ENCODE measurements around the gene CHRNA7.

Gene CHRNA7

DNA sequence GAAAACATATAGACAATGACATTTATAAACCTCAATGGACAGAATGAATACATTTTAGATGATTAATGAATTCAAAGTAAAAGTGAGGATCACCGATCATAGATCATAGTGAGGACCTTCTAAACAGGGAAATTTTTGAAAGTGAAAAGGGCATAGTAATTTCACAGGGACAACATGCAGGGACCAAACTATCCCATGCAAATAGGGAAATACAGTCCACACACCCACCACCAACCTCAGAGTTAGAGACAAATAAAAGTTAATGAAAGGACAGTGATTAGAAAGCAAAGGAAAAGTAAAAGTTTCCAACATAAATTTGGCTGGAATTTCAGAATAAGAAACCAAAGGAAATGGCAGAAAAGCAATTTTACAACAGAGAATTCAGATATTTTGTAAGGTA is 15.4 kb upstream of the CHRNA7 start:
- H3K4me3 ChIP-seq (ENCODE audit: low read depth, low read length): no peak overlapping the region
- TF ChIP-seq, protein P1, sequence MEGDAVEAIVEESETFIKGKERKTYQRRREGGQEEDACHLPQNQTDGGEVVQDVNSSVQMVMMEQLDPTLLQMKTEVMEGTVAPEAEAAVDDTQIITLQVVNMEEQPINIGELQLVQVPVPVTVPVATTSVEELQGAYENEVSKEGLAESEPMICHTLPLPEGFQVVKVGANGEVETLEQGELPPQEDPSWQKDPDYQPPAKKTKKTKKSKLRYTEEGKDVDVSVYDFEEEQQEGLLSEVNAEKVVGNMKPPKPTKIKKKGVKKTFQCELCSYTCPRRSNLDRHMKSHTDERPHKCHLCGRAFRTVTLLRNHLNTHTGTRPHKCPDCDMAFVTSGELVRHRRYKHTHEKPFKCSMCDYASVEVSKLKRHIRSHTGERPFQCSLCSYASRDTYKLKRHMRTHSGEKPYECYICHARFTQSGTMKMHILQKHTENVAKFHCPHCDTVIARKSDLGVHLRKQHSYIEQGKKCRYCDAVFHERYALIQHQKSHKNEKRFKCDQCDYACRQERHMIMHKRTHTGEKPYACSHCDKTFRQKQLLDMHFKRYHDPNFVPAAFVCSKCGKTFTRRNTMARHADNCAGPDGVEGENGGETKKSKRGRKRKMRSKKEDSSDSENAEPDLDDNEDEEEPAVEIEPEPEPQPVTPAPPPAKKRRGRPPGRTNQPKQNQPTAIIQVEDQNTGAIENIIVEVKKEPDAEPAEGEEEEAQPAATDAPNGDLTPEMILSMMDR (IDR thresholded peaks at IDR 0.05; ENCODE audit: low read depth, low read length): no peak

DNA sequence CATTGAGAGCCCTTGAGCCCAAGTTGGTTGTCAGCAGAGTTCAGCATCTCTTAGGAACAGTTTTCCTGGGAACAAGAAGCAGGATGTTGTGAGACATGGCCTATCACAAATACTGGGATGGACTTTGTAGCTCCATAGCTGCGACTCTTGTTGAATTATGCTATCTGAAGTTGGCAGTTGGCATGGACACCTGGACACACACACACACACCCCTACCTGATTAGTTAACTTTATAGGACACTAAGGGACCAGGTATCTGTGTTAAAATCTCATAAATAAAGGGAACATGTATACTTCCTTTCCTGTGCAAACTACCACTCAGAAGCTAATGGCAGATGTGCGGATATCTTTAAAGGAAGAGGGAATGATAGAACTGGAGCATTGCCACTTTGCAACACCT is 10.2 kb upstream of the CHRNA7 start:
- TF ChIP-seq, protein P1 (IDR thresholded peaks at IDR 0.05; ENCODE audit: low read depth, low read length): no peak
- H3K4me3 ChIP-seq (ENCODE audit: low read depth, low read length): no peak overlapping the region

DNA sequence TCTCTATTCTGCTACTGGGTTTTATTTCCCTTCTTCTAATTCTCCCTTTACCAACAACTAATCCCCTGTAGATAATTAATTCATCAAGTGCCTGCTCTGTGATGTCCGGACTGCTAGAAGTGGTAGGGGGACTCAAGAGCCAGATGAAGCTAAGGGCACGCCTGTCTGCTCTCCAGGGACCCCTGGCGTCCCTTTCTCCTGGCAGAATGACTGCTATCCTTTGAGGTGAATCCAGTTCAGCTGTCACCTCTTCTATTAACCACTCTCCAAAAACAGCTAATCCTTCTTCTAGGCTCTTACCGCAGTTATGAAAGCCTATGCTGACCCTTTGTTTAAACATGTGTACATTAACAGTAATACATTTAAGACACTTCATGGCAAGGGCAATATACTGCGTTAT is 1.4 kb upstream of the CHRNA7 start:
- TF ChIP-seq, protein P1 (IDR thresholded peaks at IDR 0.05; ENCODE audit: low read depth, low read length): no peak
- H3K4me3 ChIP-seq (ENCODE audit: low read depth, low read length): no peak overlapping the region

DNA sequence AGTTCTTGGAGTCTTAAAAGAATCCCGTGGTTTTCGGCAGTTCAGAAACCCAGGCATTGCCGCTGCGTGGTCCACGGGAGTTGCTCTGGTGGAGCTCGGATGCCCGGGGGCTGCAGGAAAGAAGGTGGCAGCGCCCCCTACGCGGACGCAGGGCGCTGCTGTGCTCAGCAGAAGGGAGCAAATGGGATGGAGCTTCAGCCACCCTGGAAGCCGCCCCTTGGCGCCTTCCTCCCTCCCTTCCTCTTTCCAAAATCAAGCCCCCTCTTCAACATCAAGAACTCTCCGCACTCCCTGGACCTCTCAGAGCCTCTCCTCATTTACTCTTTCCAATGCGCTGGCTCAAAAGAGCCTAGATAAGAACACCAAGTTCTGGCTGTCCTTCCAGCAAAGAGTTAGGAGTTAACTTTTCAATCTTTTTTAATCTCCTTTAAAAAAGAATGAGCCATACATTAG is 880 bp upstream of the CHRNA7 start:
- TF ChIP-seq, protein P1 (IDR thresholded peaks at IDR 0.05; ENCODE audit: low read depth, low read length): no peak
- H3K4me3 ChIP-seq (ENCODE audit: low read depth, low read length): no peak overlapping the region

DNA sequence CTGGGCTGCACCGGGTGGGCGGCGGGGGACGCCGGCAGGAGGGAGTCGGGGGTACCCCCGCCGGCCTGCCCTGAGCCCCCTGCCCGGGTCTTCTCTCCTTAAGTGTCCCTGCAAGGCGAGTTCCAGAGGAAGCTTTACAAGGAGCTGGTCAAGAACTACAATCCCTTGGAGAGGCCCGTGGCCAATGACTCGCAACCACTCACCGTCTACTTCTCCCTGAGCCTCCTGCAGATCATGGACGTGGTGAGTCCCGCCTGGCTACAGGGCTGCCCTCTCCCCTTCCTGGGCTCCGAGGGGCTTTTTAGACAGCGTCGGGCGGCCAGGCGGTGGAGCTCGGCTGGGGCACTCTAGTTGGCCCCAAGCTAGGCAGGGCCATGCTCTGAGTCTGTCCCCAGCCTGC is 480 bp downstream of the CHRNA7 start:
- H3K4me3 ChIP-seq (ENCODE audit: low read depth, low read length): no peak overlapping the region

DNA sequence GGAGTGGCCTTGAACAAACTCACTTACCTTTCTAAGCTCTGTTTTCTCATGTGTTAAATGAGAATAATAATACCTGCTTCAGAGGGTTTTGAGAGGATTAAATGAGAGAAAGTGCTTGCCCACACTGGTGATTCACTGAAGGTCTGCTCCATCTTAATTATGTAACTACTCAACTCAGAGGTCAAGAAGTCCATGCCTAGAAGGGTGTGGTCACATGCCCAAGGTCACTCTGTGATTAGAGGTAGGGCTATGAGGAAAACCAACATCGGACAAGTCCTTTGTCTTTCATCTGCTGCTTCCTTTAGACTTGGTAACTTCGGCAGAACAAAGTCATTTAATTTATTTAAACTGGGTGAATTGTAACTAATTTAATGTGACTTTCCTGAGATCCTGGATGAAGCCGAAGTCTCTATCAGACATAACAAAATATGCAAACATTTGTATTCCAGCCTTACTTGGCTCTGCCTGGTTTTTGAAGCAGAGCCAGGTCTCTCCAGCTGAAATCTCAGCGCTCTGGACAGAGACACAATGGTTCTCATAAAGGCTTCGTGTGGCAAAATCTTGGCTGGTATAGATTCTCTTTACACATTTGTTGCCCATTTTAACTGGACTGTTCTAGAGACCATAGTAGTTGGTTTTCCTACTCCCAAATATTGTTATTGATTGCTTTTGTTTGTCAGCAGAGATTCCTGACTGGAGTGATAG is 3.0 kb downstream of the CHRNA7 start:
- TF ChIP-seq, protein P1 (IDR thresholded peaks at IDR 0.05; ENCODE audit: low read depth, low read length): no peak
- no peak overlapping the region for H3K4me3 ChIP-seq (ENCODE audit: low read depth, low read length)

More for the DNA sequence above, 480 bp downstream of the CHRNA7 start:
- TF ChIP-seq, protein P1 (IDR thresholded peaks at IDR 0.05; ENCODE audit: low read depth, low read length): no peak

DNA sequence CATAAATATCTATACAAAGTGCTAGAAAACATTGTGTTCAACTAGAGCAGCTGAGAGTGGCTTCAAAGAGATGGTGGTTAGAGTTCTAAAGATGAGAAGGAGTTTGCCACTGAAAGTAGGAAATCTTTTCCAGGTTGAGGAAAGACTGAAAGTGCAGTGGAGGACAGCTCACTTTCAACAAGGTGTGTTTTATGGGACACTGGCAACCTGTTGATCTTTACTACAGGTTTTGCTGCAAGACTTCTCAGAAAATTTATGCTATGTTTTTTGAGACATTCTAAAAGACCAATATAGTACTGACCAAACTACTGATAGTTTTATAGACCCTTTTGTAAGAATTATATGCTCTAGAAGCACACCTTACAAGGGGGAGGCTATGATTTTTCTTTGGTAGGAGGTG is 3.8 kb downstream of the CHRNA7 start:
- TF ChIP-seq, protein P1 (IDR thresholded peaks at IDR 0.05; ENCODE audit: low read depth, low read length): no peak

More for the DNA sequence above, 3.8 kb downstream of the CHRNA7 start:
- no peak overlapping the region for H3K4me3 ChIP-seq (ENCODE audit: low read depth, low read length)

All from WI38 (cell line).